ENCODE data around the gene ENTPD8. TPM values are rescaled to one million over a fixed set of nuclear protein-coding genes. Genes with fewer than 3 reads are reported as not detected.

ENTPD8 gene
- total RNA-seq, 1 experiment from 2014 or later, result not detected

- intact Hi-C loops (cut with micrococcal nuclease), result loop anchor here (5.0 kb wide), 1 partner anchor 161 kb away; no protein-coding TSS in a partner anchor
These were observed 6.8 kb upstream of the ENTPD8 start for GRCh38 chr9:137447722-137448601.

GRCh38 chr9:137446851-137447471, 5.8 kb upstream of the ENTPD8 start:
- H3K27ac ChIP-seq (ENCODE audit: low read length), result no peak overlapping the region
- H3K9me2 ChIP-seq (replicated peaks; ENCODE audit: low read length), result no peaks in the 10 kb centered on the region
- no peaks in the 10 kb centered on the region for H3K27me3 ChIP-seq (ENCODE audit: low read length)
- ChIA-PET CTCF (interaction anchor here (0.6 to 0.8 kb wide), 2 partner anchors 24 to 160 kb away, joined by 3 to 4 read pairs; partner anchors contain the start of gene EXD3), POLR2A (ENCODE audit: unreplicated experiment) (interaction anchor here (0.6 kb wide), 1 partner anchor 104 kb away, joined by 4 read pairs; no protein-coding TSS in a partner anchor)
- DNase-seq, result no peak
- no peak overlapping the region for H3K9ac ChIP-seq (ENCODE audit: low read length)
- H3K9me3 ChIP-seq (ENCODE audit: low read length), result no peaks in the 10 kb centered on the region
- H3K79me2 ChIP-seq (ENCODE audit: low read length), result no peaks in the 10 kb centered on the region
- H3K36me3 ChIP-seq (ENCODE audit: low read depth, low read length), result no peaks in the 10 kb centered on the region
- no peaks in the 10 kb centered on the region for H3F3A ChIP-seq (ENCODE audit: low read length, unreplicated experiment)
- no peak overlapping the region for H3K4me3 ChIP-seq (ENCODE audit: low read length)
- BruUV-seq (replicated peaks), result no TSS peak
- intact Hi-C loops (cut with micrococcal nuclease), result loop anchor here (5.0 kb wide), 1 partner anchor 160 kb away; no protein-coding TSS in a partner anchor
- ATAC-seq, result no peak
- peaks cover 7% of the 10 kb centered on the region; the same call in 1 of the 2 replicates for H3K4me1 ChIP-seq (ENCODE audit: insufficient read depth, low read length)
- no peaks in the 10 kb centered on the region for H4K20me1 ChIP-seq (ENCODE audit: low read length)
- H2AFZ ChIP-seq (ENCODE audit: low read length), result no peak overlapping the region
- H3K4me2 ChIP-seq (ENCODE audit: low read length), result no peak overlapping the region
- TF ChIP-seq EZH2 (IDR thresholded peaks at IDR 0.05; ENCODE audit: low read length, unreplicated experiment) (no peak), CTCF (conservative IDR thresholded peaks at IDR 0.05; ENCODE audit: low read depth, low read length) (no peak), EZH2phosphoT487 (IDR thresholded peaks at IDR 0.05; ENCODE audit: borderline replicate concordance, low read length) (no peak)

More at GRCh38 chr9:137447722-137448601, 6.8 kb upstream of the ENTPD8 start:
- Histone ChIP-seq H3K9me2 (replicated peaks; ENCODE audit: low read length) (no peaks in the 10 kb centered on the region), H3F3A (ENCODE audit: low read length, unreplicated experiment) (no peaks in the 10 kb centered on the region), H3K9me3 (ENCODE audit: low read length) (no peaks in the 10 kb centered on the region), H3K4me3 (ENCODE audit: low read length) (no peak overlapping the region), H3K36me3 (ENCODE audit: low read depth, low read length) (no peaks in the 10 kb centered on the region), H3K27me3 (ENCODE audit: low read length) (no peaks in the 10 kb centered on the region), H3K4me1 (ENCODE audit: insufficient read depth, low read length) (peaks cover 7% of the 10 kb centered on the region; the same call in 1 of the 2 replicates), H3K79me2 (ENCODE audit: low read length) (no peaks in the 10 kb centered on the region), H3K4me2 (ENCODE audit: low read length) (no peak overlapping the region), H3K27ac (ENCODE audit: low read length) (no peak overlapping the region), H4K20me1 (ENCODE audit: low read length) (no peaks in the 10 kb centered on the region), H3K9ac (ENCODE audit: low read length) (no peak overlapping the region), H2AFZ (ENCODE audit: low read length) (no peak overlapping the region)
- BruUV-seq (replicated peaks), result no TSS peak
- ChIA-PET CTCF (interaction anchor here (0.6 kb wide), 1 partner anchor 25 kb away, joined by 3 read pairs; the partner anchor contains the start of gene EXD3), POLR2A (ENCODE audit: unreplicated experiment) (no interaction called here)
- no peak for DNase-seq
- ATAC-seq, result no peak
- TF ChIP-seq EZH2 (IDR thresholded peaks at IDR 0.05; ENCODE audit: low read length, unreplicated experiment) (no peak), EZH2phosphoT487 (IDR thresholded peaks at IDR 0.05; ENCODE audit: borderline replicate concordance, low read length) (no peak), CTCF (conservative IDR thresholded peaks at IDR 0.05; ENCODE audit: low read depth, low read length) (no peak)
